H9 (cell line): Measurements from ENCODE around the gene ACBD3. TPM values are rescaled to one million over a fixed set of nuclear protein-coding genes. Genes with fewer than 3 reads are reported as not detected.

Experiments used
- DNase-seq: peaks from one replicate; pipeline ENCODE4 v3.0.0-alpha.2; 2017
- H2AFZ ChIP-seq: one replicate; pipeline ENCODE4 v1.6.1; 2013; ENCODE audit warnings: mild to moderate bottlenecking, low read length, control low read depth, moderate library complexity
- H2AK5ac ChIP-seq: 2 replicates; pipeline ENCODE4 v1.6.1; 2013; ENCODE audit warnings: low read length, control low read depth, mixed read lengths; ENCODE audit not compliant: insufficient read length
- H2BK120ac ChIP-seq: one replicate; pipeline ENCODE4 v1.6.1; 2013; ENCODE audit warnings: low read depth, mild to moderate bottlenecking, low read length, control low read depth, inconsistent platforms; ENCODE audit not compliant: poor library complexity, severe bottlenecking
- H2BK12ac ChIP-seq: 2 replicates; pipeline ENCODE4 v1.6.1; 2013; ENCODE audit warnings: low read length, control low read depth, mixed read lengths, low read depth; ENCODE audit not compliant: insufficient read length
- H2BK15ac ChIP-seq: 2 replicates; pipeline ENCODE4 v1.6.1; 2013; ENCODE audit warnings: low read depth, low read length, control low read depth
- H2BK20ac ChIP-seq: one replicate; pipeline ENCODE4 v1.6.1; 2013; ENCODE audit warnings: low read depth, mild to moderate bottlenecking, low read length, control low read depth, inconsistent platforms; ENCODE audit not compliant: poor library complexity, severe bottlenecking
- H2BK5ac ChIP-seq: 2 replicates; pipeline ENCODE4 v1.6.1; 2013; ENCODE audit warnings: low read length, control low read depth, mixed read lengths; ENCODE audit not compliant: insufficient read length
- H3K14ac ChIP-seq: 2 replicates; pipeline ENCODE4 v1.6.1; 2013; ENCODE audit warnings: low read length, control low read depth; ENCODE audit not compliant: insufficient read depth
- H3K18ac ChIP-seq: 2 replicates; pipeline ENCODE4 v1.6.1; 2013; ENCODE audit warnings: low read depth, mild to moderate bottlenecking, mixed read lengths, low read length, control low read depth; ENCODE audit not compliant: insufficient read length
- H3K23ac ChIP-seq: 2 replicates; pipeline ENCODE4 v1.6.1; 2013; ENCODE audit warnings: low read length, control low read depth, mixed read lengths, low read depth; ENCODE audit not compliant: insufficient read length
- H3K23me2 ChIP-seq: 2 replicates; pipeline ENCODE4 v1.6.1; 2013; ENCODE audit warnings: low read depth, mild to moderate bottlenecking, mixed read lengths, low read length, control low read depth; ENCODE audit not compliant: insufficient read length, poor library complexity, severe bottlenecking
- H3K27ac ChIP-seq: 2 replicates; pipeline ENCODE4 v1.5.1; 2013; ENCODE audit warnings: low read length, control low read depth, mixed read lengths, low read depth; ENCODE audit not compliant: insufficient read length
- H3K27me3 ChIP-seq: 2 replicates; pipeline ENCODE4 v1.6.1; 2013; ENCODE audit warnings: low read length, control low read depth, inconsistent platforms; ENCODE audit not compliant: insufficient read depth
- H3K4ac ChIP-seq: 2 replicates; pipeline ENCODE4 v1.6.1; 2013; ENCODE audit warnings: low read depth, mild to moderate bottlenecking, control low read depth, inconsistent platforms, low read length, moderate library complexity
- H3K4me1 ChIP-seq: 2 replicates; pipeline ENCODE4 v1.6.1; 2013; ENCODE audit warnings: low read length, control low read depth, inconsistent platforms; ENCODE audit not compliant: insufficient read depth
- H3K4me2 ChIP-seq: 2 replicates; pipeline ENCODE4 v1.6.1; 2013; ENCODE audit warnings: low read length, control low read depth, mixed read lengths; ENCODE audit not compliant: insufficient read length, insufficient read depth
- H3K56ac ChIP-seq: 2 replicates; pipeline ENCODE4 v1.6.1; 2013; ENCODE audit warnings: low read depth, mild to moderate bottlenecking, mixed read lengths, low read length, control low read depth; ENCODE audit not compliant: insufficient read length
- H3K79me1 ChIP-seq: 2 replicates; pipeline ENCODE4 v1.6.1; 2013; ENCODE audit warnings: low read depth, mild to moderate bottlenecking, moderate library complexity, low read length, control low read depth, inconsistent platforms; ENCODE audit not compliant: insufficient read depth, poor library complexity, severe bottlenecking
- H3K79me2 ChIP-seq: 2 replicates; pipeline ENCODE4 v1.6.1; 2013; ENCODE audit warnings: low read length, control low read depth, inconsistent platforms; ENCODE audit not compliant: insufficient read depth
- H3K9ac ChIP-seq: 2 replicates; pipeline ENCODE4 v1.6.1; 2013; ENCODE audit warnings: low read length, control low read depth, mixed read lengths; ENCODE audit not compliant: insufficient read length; ENCODE audit errors: extremely low read depth
- H3K9me3 ChIP-seq: one replicate; pipeline ENCODE4 v1.6.1; 2013; ENCODE audit warnings: low read depth, low read length, inconsistent platforms; ENCODE audit not compliant: control insufficient read depth
- H3T11ph ChIP-seq: one replicate; pipeline ENCODE4 v1.6.1; 2013; ENCODE audit warnings: mild to moderate bottlenecking, low read length, control low read depth, inconsistent platforms
- H4K20me1 ChIP-seq: one replicate; pipeline ENCODE4 v1.6.1; 2013; ENCODE audit not compliant: control insufficient read depth, insufficient read length, insufficient read depth
- H4K5ac ChIP-seq: 2 replicates; pipeline ENCODE4 v1.6.1; 2013; ENCODE audit warnings: low read depth, mild to moderate bottlenecking, mixed read lengths, low read length, control low read depth; ENCODE audit not compliant: insufficient read length
- H4K8ac ChIP-seq: replicated peaks from 2 replicates; pipeline ENCODE4 v1.6.1; 2013; ENCODE audit warnings: low read length, control low read depth, mixed read lengths, low read depth; ENCODE audit not compliant: insufficient read length
- H4K91ac ChIP-seq: 2 replicates; pipeline ENCODE4 v1.6.1; 2013; ENCODE audit warnings: low read depth, mild to moderate bottlenecking, moderate library complexity, mixed read lengths, low read length, control low read depth; ENCODE audit not compliant: insufficient read length
- H3K27ac Mint-ChIP-seq, 3 experiments: 2 replicates in 2 of 3; 3 replicates in 1 of 3; pipeline ENCODE4 v1.8.0; 2020 to 2021; ENCODE audit warnings: mixed read lengths in 3 of 3, mild to moderate bottlenecking in 1 of 3, moderate library complexity in 1 of 3
- H3K27me3 Mint-ChIP-seq: 2 replicates; pipeline ENCODE4 v1.8.0; 2021; ENCODE audit warnings: low read depth, mild to moderate bottlenecking, moderate library complexity, mixed read lengths
- H3K36me3 Mint-ChIP-seq, 3 experiments: 2 replicates in 2 of 3; 3 replicates in 1 of 3; pipeline ENCODE4 v1.8.0; 2020 to 2021; ENCODE audit warnings: low read depth in 3 of 3, mixed read lengths in 3 of 3; ENCODE audit not compliant: insufficient read depth in 1 of 3
- H3K4me1 Mint-ChIP-seq, 2 experiments: 2 replicates each; pipeline ENCODE4 v1.8.0; 2020; ENCODE audit warnings: mixed read lengths in 2 of 2
- H3K4me3 Mint-ChIP-seq, 2 experiments: 2 replicates in 1 of 2; 3 replicates in 1 of 2; pipeline ENCODE4 v1.8.0; 2020 to 2021; ENCODE audit warnings: mild to moderate bottlenecking in 2 of 2, mixed read lengths in 2 of 2, moderate library complexity in 1 of 2
- H3K9me3 Mint-ChIP-seq, 2 experiments: 2 replicates in 1 of 2; 3 replicates in 1 of 2; pipeline ENCODE4 v1.8.0; 2020; ENCODE audit warnings: mild to moderate bottlenecking in 2 of 2, mixed read lengths in 2 of 2, moderate library complexity in 1 of 2
- CTCF ChIP-seq: fragments of 200-600 bp; sonication (generic); conservative IDR thresholded peaks from 3 replicates; pipeline ENCODE4 v1.8.0; 2021; ENCODE audit warnings: antibody characterized with exemption, mild to moderate bottlenecking
- WGBS: extraction: QIAGEN DNeasy Blood & Tissue Kit; methylation state at CpG from one replicate; pipeline ENCODE4 v1.1.7; 2013; ENCODE audit warnings: missing lambda C conversion rate, low lambda C conversion rate, mixed read lengths; ENCODE audit not compliant: insufficient read length; ENCODE audit errors: extremely low coverage; 5-methylcytosine and 5-hydroxymethylcytosine counted together
- total RNA-seq: library from RNA; stranded (reverse); gene quantifications from 2 replicates; pipeline ENCODE4 v1.2.1, GENCODE V29; 2021

Gene ACBD3
- total RNA-seq, 1 experiment from 2014 or later = 30.8 TPM

DNA sequence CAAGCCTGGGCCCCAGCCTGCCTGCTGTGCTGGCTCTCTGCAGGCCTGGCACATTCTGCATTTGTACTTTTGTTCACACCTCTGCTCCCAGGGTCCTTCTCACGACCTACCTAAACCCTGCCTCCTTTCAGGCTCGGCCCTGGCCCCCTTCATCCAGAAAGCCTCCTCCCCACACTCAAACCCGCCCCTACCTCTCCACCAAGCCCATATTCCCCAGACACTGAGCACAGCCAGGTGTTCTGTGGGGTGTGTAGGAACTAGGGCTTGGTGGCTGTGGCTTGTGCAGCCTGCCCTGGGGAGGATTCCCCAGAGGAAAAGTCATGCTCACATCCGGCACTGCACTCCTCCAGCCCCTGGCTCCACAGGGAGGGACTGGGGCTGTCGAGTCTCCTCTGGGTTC lies 28.7 kb upstream of the ACBD3 start:
- H3K23me2 ChIP-seq = no peaks in the 10 kb centered on the region
- no peak overlapping the region for H3K9ac ChIP-seq
- no peak overlapping the region for H4K8ac ChIP-seq
- TF ChIP-seq CTCF = no peak
- H3K14ac ChIP-seq = peak overlapping the region; percentile 50; the same call in 1 of the 2 replicates
- Mint-ChIP-seq H3K27ac (peak overlapping the region in 1 of 3 experiments; percentile 34; a peak in 1 of 7 replicates), H3K36me3 (no peaks in the 10 kb centered on the region), H3K9me3 (no peaks in the 10 kb centered on the region), H3K4me3 (no peak overlapping the region), H3K27me3 (peaks cover 9% of the 10 kb centered on the region), H3K4me1 (peaks cover 44 to 46% of the 10 kb centered on the region in 2 experiments)
- no peaks in the 10 kb centered on the region for H4K20me1 ChIP-seq
- H3K79me2 ChIP-seq = no peaks in the 10 kb centered on the region
- no peak overlapping the region for H2BK120ac ChIP-seq
- H2BK12ac ChIP-seq = peak overlapping the region; percentile 80
- H3K56ac ChIP-seq = no peak overlapping the region
- H2AK5ac ChIP-seq = no peak overlapping the region
- no peak overlapping the region for H2AFZ ChIP-seq
- DNase-seq = no peak
- no peak overlapping the region for H3K18ac ChIP-seq
- H3K27me3 ChIP-seq = no peaks in the 10 kb centered on the region
- no peak overlapping the region for H4K91ac ChIP-seq
- no peak overlapping the region for H3K4ac ChIP-seq
- H3K79me1 ChIP-seq = no peaks in the 10 kb centered on the region
- H2BK20ac ChIP-seq = no peak overlapping the region
- no peak overlapping the region for H4K5ac ChIP-seq
- no peak overlapping the region for H3K4me2 ChIP-seq
- H3K4me1 ChIP-seq = peaks cover 13% of the 10 kb centered on the region; the same call in 1 of the 2 replicates
- H3K27ac ChIP-seq = no peak overlapping the region
- no peak overlapping the region for H3T11ph ChIP-seq
- no CpG with 5 or more reads among the region's 5 CpGs for WGBS
- H3K23ac ChIP-seq = no peak overlapping the region
- H2BK5ac ChIP-seq = no peak overlapping the region
- no peak overlapping the region for H2BK15ac ChIP-seq
- no peaks in the 10 kb centered on the region for H3K9me3 ChIP-seq
